Astrocyte (in vitro differentiated cells and primary cell): ENCODE measurements around the gene TCERG1. TPM values are rescaled to one million over a fixed set of nuclear protein-coding genes. Genes with fewer than 3 reads are reported as not detected.
A peak's percentile ranks its signal among the peaks of the same experiment; 100 is the strongest.

Experiments used
- DNase-seq: peaks from one replicate; pipeline ENCODE4 v3.0.0-alpha.2; 2010; ENCODE audit warnings: low read depth
- FAIRE-seq: peaks from 2 replicates; lab custom pipeline; 2011; peaks lifted over from hg19 to GRCh38; lab: Jason Lieb, UNC
- H2AFZ ChIP-seq: 2 replicates; pipeline ENCODE4 v1.6.0; 2012; ENCODE audit warnings: low read depth, low read length, inconsistent platforms
- H3K27ac ChIP-seq: 2 replicates; pipeline ENCODE4 v1.5.1; 2011; ENCODE audit warnings: low read depth, low read length, inconsistent platforms
- H3K27me3 ChIP-seq: 2 replicates; pipeline ENCODE4 v1.6.0; 2011; ENCODE audit warnings: low read length, inconsistent platforms; ENCODE audit not compliant: insufficient read depth
- H3K36me3 ChIP-seq: 2 replicates; pipeline ENCODE4 v1.5.1; 2011; ENCODE audit warnings: low read length, inconsistent platforms; ENCODE audit not compliant: insufficient read depth
- H3K4me1 ChIP-seq: 2 replicates; pipeline ENCODE4 v1.5.1; 2011; ENCODE audit warnings: low read length, inconsistent platforms; ENCODE audit not compliant: insufficient read depth
- H3K4me2 ChIP-seq: 2 replicates; pipeline ENCODE4 v1.6.0; 2012; ENCODE audit warnings: low read length, inconsistent platforms
- H3K4me3 ChIP-seq: 2 replicates; pipeline ENCODE4 v1.5.1; 2011; ENCODE audit warnings: low read depth, mild to moderate bottlenecking, low read length, inconsistent platforms; ENCODE audit not compliant: insufficient read depth
- H3K79me2 ChIP-seq: 2 replicates; pipeline ENCODE4 v1.6.0; 2012; ENCODE audit warnings: mild to moderate bottlenecking, low read length, inconsistent platforms; ENCODE audit not compliant: insufficient read depth
- H3K9ac ChIP-seq: 2 replicates; pipeline ENCODE4 v1.6.0; 2012; ENCODE audit warnings: mild to moderate bottlenecking, low read length, inconsistent platforms
- H3K9me3 ChIP-seq: 2 replicates; pipeline ENCODE4 v1.5.1; 2012; ENCODE audit warnings: low read depth, mild to moderate bottlenecking, low read length, inconsistent platforms; ENCODE audit not compliant: insufficient read depth
- H4K20me1 ChIP-seq: 2 replicates; pipeline ENCODE4 v1.6.0; 2012; ENCODE audit warnings: low read length, inconsistent platforms; ENCODE audit not compliant: insufficient read depth
- H3K27ac Mint-ChIP-seq: one replicate; pipeline ENCODE4 v1.8.0; 2021; ENCODE audit warnings: mild to moderate bottlenecking, mixed read lengths; ENCODE audit not compliant: unreplicated experiment
- H3K27me3 Mint-ChIP-seq: one replicate; pipeline ENCODE4 v1.8.0; 2021; ENCODE audit warnings: low read depth, mixed read lengths; ENCODE audit not compliant: unreplicated experiment
- H3K36me3 Mint-ChIP-seq: one replicate; pipeline ENCODE4 v1.8.0; 2021; ENCODE audit warnings: low read depth, mixed read lengths; ENCODE audit not compliant: unreplicated experiment
- H3K4me1 Mint-ChIP-seq: one replicate; pipeline ENCODE4 v1.8.0; 2021; ENCODE audit warnings: low read depth, mixed read lengths; ENCODE audit not compliant: unreplicated experiment
- H3K4me3 Mint-ChIP-seq: one replicate; pipeline ENCODE4 v1.8.0; 2021; ENCODE audit warnings: mild to moderate bottlenecking, moderate library complexity, mixed read lengths; ENCODE audit not compliant: unreplicated experiment
- H3K9me3 Mint-ChIP-seq: one replicate; pipeline ENCODE4 v1.8.0; 2021; ENCODE audit warnings: mild to moderate bottlenecking, mixed read lengths; ENCODE audit not compliant: unreplicated experiment
- CTCF ChIP-seq: IDR thresholded peaks from 2 replicates; pipeline ENCODE4 v1.5.1; 2011; ENCODE audit warnings: low read depth, mild to moderate bottlenecking, inconsistent platforms, low read length, moderate library complexity; ENCODE audit not compliant: insufficient read depth
- EZH2 ChIP-seq: IDR thresholded peaks from 2 replicates; pipeline ENCODE4 v1.6.1; 2012; ENCODE audit warnings: mild to moderate bottlenecking, low read length, inconsistent platforms; ENCODE audit not compliant: insufficient read depth
- total RNA-seq: library from RNA; stranded (reverse); gene quantifications from 2 replicates; pipeline ENCODE4 v1.2.1, GENCODE V29; 2021

The TCERG1 gene
- total RNA-seq, 1 donor from 2014 or later: 66.0 TPM

DNA sequence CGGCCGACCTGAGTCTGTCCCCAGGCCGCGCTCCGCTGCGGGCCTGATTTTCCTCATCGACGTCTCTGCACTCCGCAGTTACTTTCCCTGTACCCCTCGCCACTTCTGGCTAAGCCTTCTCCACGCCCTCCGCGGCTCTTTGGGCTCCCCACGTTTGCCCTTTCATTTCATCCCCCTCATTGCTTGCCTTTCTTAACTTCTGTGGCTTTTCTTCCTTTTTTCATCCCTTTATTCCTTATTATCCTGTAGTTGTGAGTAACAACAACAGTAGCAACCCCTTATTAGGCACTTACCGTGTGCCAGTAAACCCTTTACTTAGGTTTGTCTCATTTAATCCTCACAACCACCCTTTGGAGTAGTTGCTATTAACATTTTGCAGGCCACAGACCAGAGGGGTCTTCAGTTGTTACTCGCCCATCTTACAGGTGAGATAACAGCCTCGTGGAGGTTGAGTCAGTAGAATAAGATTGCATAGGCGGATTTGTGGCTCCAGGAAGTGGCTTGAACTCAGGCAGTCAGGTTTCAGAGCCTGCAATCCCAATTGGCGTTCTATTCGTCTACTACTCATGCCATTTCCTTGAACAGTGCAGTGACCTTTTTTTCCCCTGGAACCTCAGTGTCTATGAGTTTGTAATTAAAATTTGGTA, 724 bp downstream of the TCERG1 start:
- H3K27ac ChIP-seq: peak overlapping the region; percentile 97
- H3K4me1 Mint-ChIP-seq: peaks cover 26% of the 10 kb centered on the region
- peak overlapping the region; percentile 89 for H3K4me2 ChIP-seq
- peak overlapping the region; percentile 84 for H3K4me3 ChIP-seq
- H3K27me3 ChIP-seq: no peaks in the 10 kb centered on the region
- DNase-seq: peak; percentile 50
- no peaks in the 10 kb centered on the region for H3K9me3 ChIP-seq
- H3K36me3 ChIP-seq: no peaks in the 10 kb centered on the region
- peaks cover 58% of the 10 kb centered on the region for H3K79me2 ChIP-seq
- H3K4me1 ChIP-seq: peaks cover 11% of the 10 kb centered on the region
- FAIRE-seq: peak; percentile 26
- H3K27ac Mint-ChIP-seq: peak overlapping the region; percentile 98
- peak overlapping the region; percentile 99 for H3K4me3 Mint-ChIP-seq
- no peaks in the 10 kb centered on the region for H3K36me3 Mint-ChIP-seq
- TF ChIP-seq EZH2 (no peak), CTCF (no peak)
- peak overlapping the region; percentile 98 for H3K9ac ChIP-seq
- H4K20me1 ChIP-seq: peaks cover 46% of the 10 kb centered on the region
- peak overlapping the region; percentile 87 for H2AFZ ChIP-seq
- no peaks in the 10 kb centered on the region for H3K27me3 Mint-ChIP-seq
- no peaks in the 10 kb centered on the region for H3K9me3 Mint-ChIP-seq

GRCh38 chr5:146448783-146449519, 1.8 kb downstream of the TCERG1 start:
- TF ChIP-seq CTCF: no peak
- TF ChIP-seq EZH2: no peak
- H3K9me3 Mint-ChIP-seq: no peaks in the 10 kb centered on the region
- peaks cover 57% of the 10 kb centered on the region for H4K20me1 ChIP-seq
- peak overlapping the region; percentile 99 for H3K4me3 Mint-ChIP-seq
- no peaks in the 10 kb centered on the region for H3K9me3 ChIP-seq
- DNase-seq (no peak), FAIRE-seq (no peak)
- H3K79me2 ChIP-seq: peaks cover 69% of the 10 kb centered on the region
- H3K27me3 Mint-ChIP-seq: no peaks in the 10 kb centered on the region
- H3K4me3 ChIP-seq: peak overlapping the region; percentile 84
- peak overlapping the region; percentile 89 for H3K4me2 ChIP-seq
- peaks cover 11% of the 10 kb centered on the region for H3K4me1 ChIP-seq
- H3K27ac Mint-ChIP-seq: peak overlapping the region; percentile 3
- H3K27ac ChIP-seq: no peak overlapping the region
- no peaks in the 10 kb centered on the region for H3K36me3 ChIP-seq
- H2AFZ ChIP-seq: no peak overlapping the region
- H3K27me3 ChIP-seq: no peaks in the 10 kb centered on the region
- H3K36me3 Mint-ChIP-seq: no peaks in the 10 kb centered on the region
- H3K9ac ChIP-seq: peak overlapping the region; percentile 98
- H3K4me1 Mint-ChIP-seq: peaks cover 26% of the 10 kb centered on the region

GRCh38 chr5:146450002-146450401, 2.9 kb downstream of the TCERG1 start:
- Mint-ChIP-seq H3K9me3 (no peaks in the 10 kb centered on the region), H3K27me3 (no peaks in the 10 kb centered on the region), H3K4me1 (peaks cover 26% of the 10 kb centered on the region), H3K4me3 (peak overlapping the region; percentile 47), H3K27ac (no peak overlapping the region), H3K36me3 (no peaks in the 10 kb centered on the region)
- H3K4me3 ChIP-seq: no peak overlapping the region
- H3K9me3 ChIP-seq: no peaks in the 10 kb centered on the region
- no peaks in the 10 kb centered on the region for H3K27me3 ChIP-seq
- H3K4me2 ChIP-seq: peak overlapping the region; percentile 89
- peaks cover 2% of the 10 kb centered on the region for H3K36me3 ChIP-seq
- FAIRE-seq: no peak
- H4K20me1 ChIP-seq: peaks cover 68% of the 10 kb centered on the region
- TF ChIP-seq EZH2: no peak
- no peak for TF ChIP-seq CTCF
- H3K9ac ChIP-seq: no peak overlapping the region
- no peak for DNase-seq
- H3K27ac ChIP-seq: no peak overlapping the region
- peaks cover 11% of the 10 kb centered on the region for H3K4me1 ChIP-seq
- H2AFZ ChIP-seq: no peak overlapping the region
- H3K79me2 ChIP-seq: peaks cover 79% of the 10 kb centered on the region
